Measurements from ENCODE around the gene BMP3.
"Not testable (repeated sequence)": the region's sequence is repeated elsewhere in the genome, so short reads cannot be mapped to it uniquely, and the experiment has no call there.

BMP3 gene

DNA sequence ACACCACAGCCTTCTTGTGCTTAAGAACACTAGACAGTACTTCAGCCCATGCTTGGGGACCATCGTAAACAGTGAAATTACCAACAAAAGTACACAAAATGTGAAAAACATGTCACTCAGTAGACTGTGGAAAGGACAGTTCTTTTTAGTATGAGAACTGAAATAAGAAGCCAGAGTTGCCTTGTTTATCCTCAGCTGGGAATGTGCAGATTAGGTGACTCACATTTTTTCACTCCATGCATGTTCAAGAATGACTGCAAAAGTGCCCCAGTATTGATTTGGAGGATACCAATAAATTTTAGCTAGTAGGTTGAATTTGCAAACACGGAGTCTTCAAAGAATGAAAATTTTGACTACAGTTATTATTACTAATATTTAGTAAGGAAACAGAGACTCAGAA, 23.1 kb upstream of the BMP3 start:
- DNase-seq (ENCODE audit: low spot score), result no peak
- in situ Hi-C loops (cut with MboI; ENCODE audit: low pct_unique_long_range_greater_than_20kb, low sequenced_read_pairs, unreplicated experiment), result no loop called here
- TF ChIP-seq, protein P1, sequence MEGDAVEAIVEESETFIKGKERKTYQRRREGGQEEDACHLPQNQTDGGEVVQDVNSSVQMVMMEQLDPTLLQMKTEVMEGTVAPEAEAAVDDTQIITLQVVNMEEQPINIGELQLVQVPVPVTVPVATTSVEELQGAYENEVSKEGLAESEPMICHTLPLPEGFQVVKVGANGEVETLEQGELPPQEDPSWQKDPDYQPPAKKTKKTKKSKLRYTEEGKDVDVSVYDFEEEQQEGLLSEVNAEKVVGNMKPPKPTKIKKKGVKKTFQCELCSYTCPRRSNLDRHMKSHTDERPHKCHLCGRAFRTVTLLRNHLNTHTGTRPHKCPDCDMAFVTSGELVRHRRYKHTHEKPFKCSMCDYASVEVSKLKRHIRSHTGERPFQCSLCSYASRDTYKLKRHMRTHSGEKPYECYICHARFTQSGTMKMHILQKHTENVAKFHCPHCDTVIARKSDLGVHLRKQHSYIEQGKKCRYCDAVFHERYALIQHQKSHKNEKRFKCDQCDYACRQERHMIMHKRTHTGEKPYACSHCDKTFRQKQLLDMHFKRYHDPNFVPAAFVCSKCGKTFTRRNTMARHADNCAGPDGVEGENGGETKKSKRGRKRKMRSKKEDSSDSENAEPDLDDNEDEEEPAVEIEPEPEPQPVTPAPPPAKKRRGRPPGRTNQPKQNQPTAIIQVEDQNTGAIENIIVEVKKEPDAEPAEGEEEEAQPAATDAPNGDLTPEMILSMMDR (IDR thresholded peaks at IDR 0.05; ENCODE audit: extremely low read depth, insufficient read depth, missing control alignments), result no peak

DNA sequence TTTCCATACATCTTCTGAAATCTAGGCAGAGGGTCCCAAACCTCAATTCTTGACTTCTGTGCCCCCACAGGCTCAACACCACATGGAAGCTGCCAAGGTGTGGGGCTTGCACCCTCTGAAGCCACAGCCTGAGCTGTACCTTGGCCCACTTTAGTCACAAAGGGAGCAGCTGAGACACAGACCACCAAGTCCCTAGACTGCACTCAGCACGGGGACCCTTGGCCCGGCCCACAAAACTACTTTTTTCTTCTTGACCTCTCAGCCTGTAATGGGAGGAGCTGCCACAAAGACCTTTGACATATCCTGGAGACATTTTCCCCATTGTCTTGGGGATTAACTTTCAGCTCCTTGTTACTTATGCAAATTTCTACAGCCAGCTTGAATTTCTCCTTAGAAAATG, 13.9 kb upstream of the BMP3 start:
- DNase-seq (ENCODE audit: low spot score); in situ Hi-C loops (cut with MboI; ENCODE audit: low pct_unique_long_range_greater_than_20kb, low sequenced_read_pairs, unreplicated experiment): not testable (repeated sequence)

DNA sequence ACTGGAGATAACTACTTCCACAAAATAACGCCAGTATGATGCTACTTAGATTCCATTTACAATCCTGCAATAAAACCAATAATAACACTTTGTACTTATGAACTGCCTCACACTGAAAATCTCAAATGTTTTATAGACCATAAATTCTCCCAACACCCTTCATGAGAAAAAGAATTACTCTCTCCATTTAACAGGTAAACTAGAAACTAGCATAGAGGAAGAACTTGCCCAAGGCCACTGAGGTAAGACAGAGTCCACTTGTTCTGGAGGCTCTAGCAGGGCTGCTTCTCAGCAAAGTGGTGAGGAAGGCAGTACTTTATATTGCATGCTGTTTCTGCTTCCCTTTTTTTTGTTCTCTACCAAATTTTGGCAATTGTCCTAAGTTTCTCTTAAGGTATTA, 11.5 kb upstream of the BMP3 start:
- TF ChIP-seq, protein P1 (IDR thresholded peaks at IDR 0.05; ENCODE audit: extremely low read depth, insufficient read depth, missing control alignments), result no peak
- in situ Hi-C loops (cut with MboI; ENCODE audit: low pct_unique_long_range_greater_than_20kb, low sequenced_read_pairs, unreplicated experiment), result no loop called here
- no peak for DNase-seq (ENCODE audit: low spot score)

DNA sequence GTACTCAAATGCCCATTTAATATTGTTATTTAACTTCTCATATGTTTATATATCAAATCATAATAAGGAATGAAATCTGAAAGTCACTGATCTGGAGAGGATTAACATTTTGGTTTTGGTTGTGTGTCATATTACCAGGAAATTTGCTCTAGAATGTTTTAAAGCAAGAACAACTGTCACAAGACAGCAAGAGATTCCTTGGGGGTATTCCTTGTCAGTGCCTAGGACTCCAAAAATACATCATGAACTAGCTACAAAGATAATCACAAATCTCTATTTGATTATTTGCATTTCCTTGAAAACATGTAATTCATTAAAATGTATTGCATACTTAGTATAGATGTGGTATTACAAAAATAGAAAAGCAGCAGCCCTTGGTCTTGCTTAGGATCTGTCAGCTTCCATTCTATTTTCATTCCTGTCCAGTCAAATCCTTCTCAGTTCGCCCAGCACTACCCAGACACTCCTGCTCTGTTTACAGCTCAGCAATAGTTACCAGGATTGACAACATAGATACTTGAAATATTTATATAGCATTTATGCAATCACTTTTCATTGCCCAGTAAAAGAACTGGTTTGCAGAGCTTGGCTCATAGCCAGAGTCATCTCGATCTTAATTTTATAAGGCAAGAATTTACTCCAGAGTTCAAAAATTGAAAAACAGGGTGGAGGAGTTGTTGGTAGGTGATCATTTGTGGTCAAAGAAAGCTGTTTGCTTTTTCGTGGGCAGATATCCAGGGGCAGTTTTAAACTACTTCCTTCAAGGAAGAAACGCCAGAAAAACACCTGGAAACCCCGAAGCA, 9.2 kb upstream of the BMP3 start:
- in situ Hi-C loops (cut with MboI; ENCODE audit: low pct_unique_long_range_greater_than_20kb, low sequenced_read_pairs, unreplicated experiment), result no loop called here
- TF ChIP-seq, protein P1 (IDR thresholded peaks at IDR 0.05; ENCODE audit: extremely low read depth, insufficient read depth, missing control alignments), result no peak
- DNase-seq (ENCODE audit: low spot score), result no peak

DNA sequence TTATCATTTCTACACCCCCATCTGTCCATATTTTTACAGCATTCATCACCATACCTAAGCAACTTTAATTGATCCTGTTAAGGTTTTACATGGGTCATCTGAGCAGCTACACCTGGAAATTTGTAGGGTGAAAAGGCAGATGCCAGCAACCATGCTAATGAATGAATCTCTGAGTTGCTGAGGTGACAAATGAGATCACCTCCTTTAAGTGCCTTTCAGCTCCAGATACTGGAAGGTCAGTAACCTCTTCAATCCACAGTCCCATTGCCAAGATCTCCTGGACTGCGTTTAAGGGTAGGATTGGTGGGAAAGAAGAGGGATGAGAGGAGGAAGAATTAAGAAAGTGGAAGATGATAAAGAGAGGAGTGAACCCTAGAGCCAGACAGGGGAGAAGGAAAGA, 8.5 kb upstream of the BMP3 start:
- TF ChIP-seq, protein P1 (IDR thresholded peaks at IDR 0.05; ENCODE audit: extremely low read depth, insufficient read depth, missing control alignments), result no peak
- in situ Hi-C loops (cut with MboI; ENCODE audit: low pct_unique_long_range_greater_than_20kb, low sequenced_read_pairs, unreplicated experiment), result no loop called here
- no peak for DNase-seq (ENCODE audit: low spot score)

DNA sequence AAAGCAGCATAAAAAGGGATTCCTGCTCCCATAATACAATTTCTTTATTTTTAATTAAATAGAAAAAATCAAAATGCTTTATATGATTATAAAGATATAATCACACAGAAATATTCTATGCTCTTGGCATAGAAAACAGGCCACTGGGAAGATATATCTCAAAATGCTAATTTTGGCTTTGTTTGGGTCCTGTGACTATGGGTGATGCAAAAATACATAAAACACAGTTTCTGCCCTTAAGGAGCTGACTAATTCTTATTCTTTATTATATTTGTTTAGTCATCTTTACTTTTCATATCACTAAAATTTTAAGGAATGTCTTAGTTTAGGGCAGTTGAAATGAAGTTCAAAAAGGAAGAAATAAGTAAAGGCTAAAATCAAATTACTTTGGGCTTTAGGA, 7.0 kb upstream of the BMP3 start:
- TF ChIP-seq, protein P1 (IDR thresholded peaks at IDR 0.05; ENCODE audit: extremely low read depth, insufficient read depth, missing control alignments), result no peak
- DNase-seq (ENCODE audit: low spot score), result no peak
- in situ Hi-C loops (cut with MboI; ENCODE audit: low pct_unique_long_range_greater_than_20kb, low sequenced_read_pairs, unreplicated experiment), result no loop called here

DNA sequence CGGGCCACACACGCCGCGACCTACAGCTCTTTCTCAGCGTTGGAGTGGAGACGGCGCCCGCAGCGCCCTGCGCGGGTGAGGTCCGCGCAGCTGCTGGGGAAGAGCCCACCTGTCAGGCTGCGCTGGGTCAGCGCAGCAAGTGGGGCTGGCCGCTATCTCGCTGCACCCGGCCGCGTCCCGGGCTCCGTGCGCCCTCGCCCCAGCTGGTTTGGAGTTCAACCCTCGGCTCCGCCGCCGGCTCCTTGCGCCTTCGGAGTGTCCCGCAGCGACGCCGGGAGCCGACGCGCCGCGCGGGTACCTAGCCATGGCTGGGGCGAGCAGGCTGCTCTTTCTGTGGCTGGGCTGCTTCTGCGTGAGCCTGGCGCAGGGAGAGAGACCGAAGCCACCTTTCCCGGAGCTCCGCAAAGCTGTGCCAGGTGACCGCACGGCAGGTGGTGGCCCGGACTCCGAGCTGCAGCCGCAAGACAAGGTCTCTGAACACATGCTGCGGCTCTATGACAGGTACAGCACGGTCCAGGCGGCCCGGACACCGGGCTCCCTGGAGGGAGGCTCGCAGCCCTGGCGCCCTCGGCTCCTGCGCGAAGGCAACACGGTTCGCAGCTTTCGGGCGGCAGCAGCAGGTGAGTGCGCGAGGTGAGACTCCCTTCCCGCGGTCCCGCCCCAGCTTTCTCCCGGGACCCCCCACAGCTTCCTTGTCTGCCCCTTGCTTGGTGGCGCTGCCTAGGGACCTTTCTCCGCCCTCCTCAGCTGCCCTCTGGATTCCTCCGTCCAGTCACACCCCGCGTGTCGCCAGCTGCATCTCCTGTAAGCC, 678 bp downstream of the BMP3 start:
- TF ChIP-seq, protein P1 (IDR thresholded peaks at IDR 0.05; ENCODE audit: extremely low read depth, insufficient read depth, missing control alignments), result no peak
- in situ Hi-C loops (cut with MboI; ENCODE audit: low pct_unique_long_range_greater_than_20kb, low sequenced_read_pairs, unreplicated experiment), result no loop called here
- DNase-seq (ENCODE audit: low spot score), result no peak

Data from GM13977 (cell line).